ENCODE data around the gene FAM3B.

FAM3B gene

DNA sequence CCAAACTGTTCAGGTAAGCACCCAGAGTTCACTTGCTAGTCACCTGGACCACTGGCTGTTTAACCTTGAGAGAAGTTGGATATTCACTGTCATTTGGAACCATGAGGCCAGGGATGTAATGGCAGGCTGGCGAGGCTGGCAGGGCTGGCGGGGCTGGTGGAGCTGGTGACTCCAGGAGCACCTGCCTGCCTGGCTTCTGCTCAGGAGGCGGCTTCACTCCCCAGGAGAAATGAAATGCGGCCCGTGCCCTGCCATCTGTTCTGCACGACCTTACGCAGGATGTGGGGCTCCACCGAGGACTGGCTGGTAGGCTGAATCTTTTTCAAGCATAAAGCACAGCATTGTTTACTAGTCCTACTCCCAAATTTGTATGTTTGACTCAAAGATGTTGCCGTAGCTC lies 86.7 kb downstream of the FAM3B start:
- DNase-seq (ENCODE audit: low spot score): no peak
- TF ChIP-seq, protein P1, sequence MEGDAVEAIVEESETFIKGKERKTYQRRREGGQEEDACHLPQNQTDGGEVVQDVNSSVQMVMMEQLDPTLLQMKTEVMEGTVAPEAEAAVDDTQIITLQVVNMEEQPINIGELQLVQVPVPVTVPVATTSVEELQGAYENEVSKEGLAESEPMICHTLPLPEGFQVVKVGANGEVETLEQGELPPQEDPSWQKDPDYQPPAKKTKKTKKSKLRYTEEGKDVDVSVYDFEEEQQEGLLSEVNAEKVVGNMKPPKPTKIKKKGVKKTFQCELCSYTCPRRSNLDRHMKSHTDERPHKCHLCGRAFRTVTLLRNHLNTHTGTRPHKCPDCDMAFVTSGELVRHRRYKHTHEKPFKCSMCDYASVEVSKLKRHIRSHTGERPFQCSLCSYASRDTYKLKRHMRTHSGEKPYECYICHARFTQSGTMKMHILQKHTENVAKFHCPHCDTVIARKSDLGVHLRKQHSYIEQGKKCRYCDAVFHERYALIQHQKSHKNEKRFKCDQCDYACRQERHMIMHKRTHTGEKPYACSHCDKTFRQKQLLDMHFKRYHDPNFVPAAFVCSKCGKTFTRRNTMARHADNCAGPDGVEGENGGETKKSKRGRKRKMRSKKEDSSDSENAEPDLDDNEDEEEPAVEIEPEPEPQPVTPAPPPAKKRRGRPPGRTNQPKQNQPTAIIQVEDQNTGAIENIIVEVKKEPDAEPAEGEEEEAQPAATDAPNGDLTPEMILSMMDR (IDR thresholded peaks at IDR 0.05; ENCODE audit: extremely low read depth, missing control alignments): no peak

DNA sequence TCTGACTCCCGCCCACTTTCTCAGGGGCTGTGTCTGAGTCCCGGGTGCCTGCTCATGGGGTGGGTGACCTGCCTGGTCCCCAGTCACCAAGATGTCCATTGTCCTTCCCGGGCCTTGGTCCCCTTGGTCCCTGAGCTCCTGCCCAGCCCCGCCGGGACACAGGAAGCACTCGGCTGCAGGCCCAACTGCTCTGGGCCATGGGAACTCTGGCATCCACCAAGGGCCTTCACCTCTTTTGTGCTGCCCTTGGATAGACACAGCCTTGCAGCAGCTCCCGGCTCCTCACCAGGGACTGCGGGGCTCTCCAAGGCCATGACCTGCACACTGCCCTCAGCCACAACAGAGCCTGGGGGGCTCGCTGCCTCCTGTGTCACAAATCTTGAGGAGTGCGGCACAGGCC lies 87.4 kb downstream of the FAM3B start:
- DNase-seq (ENCODE audit: low spot score): no peak
- TF ChIP-seq, protein P1 (IDR thresholded peaks at IDR 0.05; ENCODE audit: extremely low read depth, missing control alignments): no peak

DNA sequence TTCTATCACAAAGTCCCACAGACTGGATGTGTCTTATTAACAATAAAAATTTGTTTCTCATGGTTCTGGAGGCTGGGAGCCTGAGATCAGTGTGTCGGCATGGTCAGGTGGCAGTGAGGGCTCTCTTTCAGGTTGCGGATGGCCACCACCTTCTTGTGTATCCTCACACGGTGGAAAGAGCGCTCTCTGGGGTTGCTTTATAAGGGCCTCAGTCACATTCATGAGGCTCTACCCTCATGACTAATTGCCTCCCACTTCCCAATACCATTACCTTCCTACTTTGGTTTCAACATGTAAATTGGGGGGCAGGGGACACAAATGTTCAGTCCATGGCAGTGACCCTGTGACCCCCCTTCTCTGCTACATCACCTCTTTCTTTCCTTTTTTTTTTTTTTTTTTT lies 88.7 kb downstream of the FAM3B start:
- TF ChIP-seq, protein P1 (IDR thresholded peaks at IDR 0.05; ENCODE audit: extremely low read depth, missing control alignments): no peak
- no peak for DNase-seq (ENCODE audit: low spot score)

DNA sequence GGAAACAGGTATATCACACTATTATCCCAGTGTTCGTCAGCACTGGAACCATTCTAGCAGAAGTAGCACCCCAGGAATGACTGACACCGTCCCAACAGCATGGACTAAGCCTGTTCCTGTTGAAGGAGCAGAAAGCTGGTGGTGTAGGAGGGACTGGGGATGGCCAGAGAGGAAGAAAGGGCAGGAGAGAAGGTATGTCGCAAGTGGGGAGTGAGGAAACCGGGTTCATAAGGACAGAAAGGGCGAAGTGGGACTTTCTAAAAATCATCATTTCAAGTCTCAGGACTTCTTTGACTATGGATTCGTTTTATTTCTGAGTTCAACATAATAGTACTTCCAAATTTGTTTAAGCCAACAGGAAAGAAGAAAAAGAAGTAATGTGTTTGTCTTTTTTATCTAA lies 89.7 kb downstream of the FAM3B start:
- no peak for DNase-seq (ENCODE audit: low spot score)
- TF ChIP-seq, protein P1 (IDR thresholded peaks at IDR 0.05; ENCODE audit: extremely low read depth, missing control alignments): no peak
